Keratinocyte (primary cell): ENCODE data around the gene CHTOP. TPM values are rescaled to one million over a fixed set of nuclear protein-coding genes. Genes with fewer than 3 reads are reported as not detected.

Source experiments
- DNase-seq: peaks from one replicate; pipeline ENCODE4 v3.0.0-alpha.2; 2011; ENCODE audit warnings: low read depth, missing footprints, low spot score
- FAIRE-seq: peaks from 2 replicates; lab custom pipeline; 2011; peaks lifted over from hg19 to GRCh38; lab: Jason Lieb, UNC
- H2AFZ ChIP-seq: 2 replicates; pipeline ENCODE4 v1.6.0; 2012; ENCODE audit warnings: low read length, control low read depth, inconsistent platforms; ENCODE audit not compliant: control insufficient read depth
- H3K27ac ChIP-seq: 2 replicates; pipeline ENCODE4 v1.5.1; 2011; ENCODE audit warnings: low read length; ENCODE audit not compliant: control insufficient read depth, insufficient read depth
- H3K27me3 ChIP-seq: 3 replicates; pipeline ENCODE4 v1.6.0; 2011; ENCODE audit warnings: low read length; ENCODE audit not compliant: control insufficient read depth, insufficient read depth; ENCODE audit errors: extremely low read depth
- H3K36me3 ChIP-seq, 2 experiments: 2 replicates in 1 of 2; 3 replicates in 1 of 2; pipeline ENCODE4 v1.5.1; 2011; ENCODE audit warnings: low read length in 2 of 2, mild to moderate bottlenecking in 1 of 2; ENCODE audit not compliant: control insufficient read depth in 2 of 2, insufficient read depth in 2 of 2; ENCODE audit errors: extremely low read depth in 1 of 2
- H3K4me1 ChIP-seq: 3 replicates; pipeline ENCODE4 v1.5.1; 2011; ENCODE audit warnings: low read length; ENCODE audit not compliant: control insufficient read depth, insufficient read depth; ENCODE audit errors: extremely low read depth
- H3K4me2 ChIP-seq: 3 replicates; pipeline ENCODE4 v1.6.0; 2011; ENCODE audit warnings: low read depth, low read length; ENCODE audit not compliant: control insufficient read depth, insufficient read depth; ENCODE audit errors: extremely low read depth
- H3K4me3 ChIP-seq, 3 experiments: fragments of 200-600 bp in 1 of 3; sonication (generic) in 1 of 3; 2 replicates in 2 of 3; 3 replicates in 1 of 3; pipeline ENCODE4 v1.5.1; 2011 to 2016; ENCODE audit warnings: low read length in 3 of 3, mild to moderate bottlenecking in 3 of 3, control low read depth in 2 of 3, inconsistent platforms in 1 of 3, low read depth in 1 of 3, mixed read lengths in 1 of 3, mixed run types in 1 of 3, moderate library complexity in 1 of 3; ENCODE audit not compliant: control insufficient read depth in 2 of 3, insufficient read depth in 2 of 3; ENCODE audit errors: extremely low read depth in 1 of 3
- H3K79me2 ChIP-seq: 2 replicates; pipeline ENCODE4 v1.6.0; 2012; ENCODE audit warnings: low read length; ENCODE audit not compliant: control insufficient read depth, insufficient read depth
- H3K9ac ChIP-seq: 3 replicates; pipeline ENCODE4 v1.6.0; 2011; ENCODE audit warnings: low read length; ENCODE audit not compliant: control insufficient read depth, insufficient read depth; ENCODE audit errors: extremely low read depth
- H3K9me1 ChIP-seq: 3 replicates; pipeline ENCODE4 v1.6.0; 2011; ENCODE audit warnings: low read length; ENCODE audit not compliant: control insufficient read depth, insufficient read depth; ENCODE audit errors: extremely low read depth
- H3K9me3 ChIP-seq: 2 replicates; pipeline ENCODE4 v1.5.1; 2012; ENCODE audit warnings: low read depth, low read length; ENCODE audit not compliant: control insufficient read depth
- H4K20me1 ChIP-seq: 3 replicates; pipeline ENCODE4 v1.6.0; 2011; ENCODE audit warnings: low read length; ENCODE audit not compliant: control insufficient read depth, insufficient read depth; ENCODE audit errors: extremely low read depth
- EZH2 ChIP-seq: IDR thresholded peaks from one replicate; pipeline ENCODE4 v1.6.1; 2012; ENCODE audit warnings: inconsistent platforms, mild to moderate bottlenecking, low read length, moderate library complexity
- dilution Hi-C: fragments of 300-500 bp; cut with MboI; formaldehyde crosslinking; loops from one replicate; pipeline ENCODE4 v1.7.0; 2020; ENCODE audit warnings: low sequenced_read_pairs; ENCODE audit not compliant: extremely low pct_ligation_motif_present
- polyA plus RNA-seq, 5 experiments: library from polyadenylated mRNA; depleted of rRNA in 3 of 5; stranded (reverse) in 3 of 5; stranded (forward) in 1 of 5; unstranded in 1 of 5; fragments of >200 nt; gene quantifications; 1 replicate in 1 of 5; 2 replicates in 3 of 5; 3 replicates in 1 of 5; pipeline versions ENCODE4 v1.2.1 to v1.2.3, GENCODE V29; 2011 to 2012; ENCODE audit warnings: missing spikeins in 2 of 5, low read depth in 1 of 5, low replicate concordance in 1 of 5
- TF ChIP-seq, protein P1 (sequence below), 3 experiments: IDR thresholded peaks in 1 of 3; conservative IDR thresholded peaks in 1 of 3; optimal IDR thresholded peaks in 1 of 3; 2 replicates in 2 of 3; 3 replicates in 1 of 3; pipeline versions ENCODE3 to v1.5.1; 2011; ENCODE audit warnings: low read length in 3 of 3, mild to moderate bottlenecking in 3 of 3, moderate library complexity in 2 of 3, control low read depth in 1 of 3, inconsistent platforms in 1 of 3; ENCODE audit not compliant: insufficient read depth in 2 of 3; ENCODE audit errors: extremely low read depth in 1 of 3

CHTOP gene
- polyA plus RNA-seq, 1 donor (not counting 4 experiments of a cell fraction or from before 2014, with no cell fraction given): 68.6 TPM

DNA sequence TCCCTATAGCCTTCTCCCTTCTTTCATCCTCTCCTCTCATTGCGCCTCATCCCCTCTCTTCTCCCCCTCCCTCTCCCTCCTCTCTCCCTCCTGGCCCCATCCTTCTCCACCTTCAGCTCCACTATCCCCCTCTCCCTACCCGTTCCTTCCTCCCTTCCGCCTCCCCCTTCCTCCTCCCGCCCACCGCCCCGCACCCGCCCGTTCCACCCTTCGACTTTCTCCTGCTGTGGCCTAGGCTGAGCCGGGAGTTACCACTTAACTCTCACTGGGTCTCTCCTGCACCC is 46.2 kb downstream of the CHTOP start:
- Histone ChIP-seq H3K4me2 (no peak overlapping the region), H3K27ac (no peak overlapping the region), H4K20me1 (no peaks in the 10 kb centered on the region), H3K9me3 (no peaks in the 10 kb centered on the region), H3K4me3 (no peak overlapping the region), H3K9ac (no peak overlapping the region), H2AFZ (no peak overlapping the region), H3K27me3 (peaks cover 42% of the 10 kb centered on the region), H3K9me1 (no peaks in the 10 kb centered on the region), H3K79me2 (no peaks in the 10 kb centered on the region), H3K36me3 (no peaks in the 10 kb centered on the region), H3K4me1 (peaks cover 11% of the 10 kb centered on the region)
- FAIRE-seq: no peak
- dilution Hi-C loops: loop anchor here (10.0 kb wide), 1 partner anchor 65 kb away; no protein-coding TSS in a partner anchor
- TF ChIP-seq, protein P1, sequence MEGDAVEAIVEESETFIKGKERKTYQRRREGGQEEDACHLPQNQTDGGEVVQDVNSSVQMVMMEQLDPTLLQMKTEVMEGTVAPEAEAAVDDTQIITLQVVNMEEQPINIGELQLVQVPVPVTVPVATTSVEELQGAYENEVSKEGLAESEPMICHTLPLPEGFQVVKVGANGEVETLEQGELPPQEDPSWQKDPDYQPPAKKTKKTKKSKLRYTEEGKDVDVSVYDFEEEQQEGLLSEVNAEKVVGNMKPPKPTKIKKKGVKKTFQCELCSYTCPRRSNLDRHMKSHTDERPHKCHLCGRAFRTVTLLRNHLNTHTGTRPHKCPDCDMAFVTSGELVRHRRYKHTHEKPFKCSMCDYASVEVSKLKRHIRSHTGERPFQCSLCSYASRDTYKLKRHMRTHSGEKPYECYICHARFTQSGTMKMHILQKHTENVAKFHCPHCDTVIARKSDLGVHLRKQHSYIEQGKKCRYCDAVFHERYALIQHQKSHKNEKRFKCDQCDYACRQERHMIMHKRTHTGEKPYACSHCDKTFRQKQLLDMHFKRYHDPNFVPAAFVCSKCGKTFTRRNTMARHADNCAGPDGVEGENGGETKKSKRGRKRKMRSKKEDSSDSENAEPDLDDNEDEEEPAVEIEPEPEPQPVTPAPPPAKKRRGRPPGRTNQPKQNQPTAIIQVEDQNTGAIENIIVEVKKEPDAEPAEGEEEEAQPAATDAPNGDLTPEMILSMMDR (optimal IDR thresholded peaks at IDR 0.05 in 1 of 3, IDR thresholded peaks at IDR 0.05 in 1 of 3, conservative IDR thresholded peaks at IDR 0.05 in 1 of 3; ENCODE audit: extremely low read depth in 1 of 3, insufficient read depth in 2 of 3, low read length in 3 of 3): no peak
- no peak for TF ChIP-seq EZH2
- DNase-seq: no peak

DNA sequence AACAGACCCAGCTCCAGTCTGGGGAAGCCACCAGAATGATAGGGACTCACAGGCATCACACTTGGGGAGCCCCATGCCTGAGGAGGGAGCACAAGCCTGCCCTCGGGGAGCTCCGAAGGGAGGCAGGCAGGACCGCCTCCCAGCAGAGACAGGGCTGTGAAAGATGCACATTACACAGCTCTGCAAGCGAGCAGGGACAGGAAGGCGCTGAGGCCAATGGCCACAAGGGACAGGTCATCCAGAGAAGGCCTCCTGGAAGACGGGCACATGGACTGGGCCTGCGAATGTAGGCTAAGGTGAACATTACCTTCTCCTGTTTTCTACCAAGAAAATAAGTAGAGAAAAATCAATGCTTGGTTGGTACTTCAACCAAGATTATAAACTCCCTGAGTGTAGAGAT is 48.9 kb downstream of the CHTOP start:
- TF ChIP-seq, protein P1 (optimal IDR thresholded peaks at IDR 0.05 in 1 of 3, IDR thresholded peaks at IDR 0.05 in 1 of 3, conservative IDR thresholded peaks at IDR 0.05 in 1 of 3; ENCODE audit: extremely low read depth in 1 of 3, insufficient read depth in 2 of 3, low read length in 3 of 3): no peak
- no peak for TF ChIP-seq EZH2
- DNase-seq (no peak), FAIRE-seq (no peak)

More for the DNA sequence above, 48.9 kb downstream of the CHTOP start:
- dilution Hi-C loops: loop anchor here (10.0 kb wide), 1 partner anchor 62 kb away; no protein-coding TSS in a partner anchor
- Histone ChIP-seq H4K20me1 (no peaks in the 10 kb centered on the region), H3K79me2 (no peaks in the 10 kb centered on the region), H3K4me2 (no peak overlapping the region), H3K9me3 (no peaks in the 10 kb centered on the region), H3K27me3 (peaks cover 53% of the 10 kb centered on the region), H3K27ac (no peak overlapping the region), H3K9ac (no peak overlapping the region), H3K4me1 (peaks cover 11% of the 10 kb centered on the region), H3K9me1 (no peaks in the 10 kb centered on the region), H3K4me3 (no peak overlapping the region), H3K36me3 (no peaks in the 10 kb centered on the region), H2AFZ (no peak overlapping the region)
